GM12878 (cell line): Measurements from ENCODE around the gene PPOX. TPM values are rescaled to one million over a fixed set of nuclear protein-coding genes. Genes with fewer than 3 reads are reported as not detected.

Experiments used
- CHD2 ChIP-seq: IDR thresholded peaks from 2 replicates; pipeline ENCODE4 v1.6.1; 2011; ENCODE audit warnings: low read depth, low read length, improper control_type of control experiment, borderline replicate concordance
- CREB1 ChIP-seq: IDR thresholded peaks from 2 replicates; pipeline ENCODE4 v1.6.1; 2012; ENCODE audit warnings: low read depth, mild to moderate bottlenecking, inconsistent platforms
- E2F4 ChIP-seq: IDR thresholded peaks from 2 replicates; pipeline ENCODE4 v1.6.1; 2012; ENCODE audit warnings: low read depth, low read length, improper control_type of control experiment
- ESRRA ChIP-seq: IDR thresholded peaks from 2 replicates; pipeline ENCODE4 v1.6.1; 2012; ENCODE audit warnings: mild to moderate bottlenecking, low read length, improper control_type of control experiment
- EZH2 ChIP-seq: IDR thresholded peaks from 2 replicates; pipeline ENCODE4 v1.6.1; 2012; ENCODE audit warnings: low read depth, mild to moderate bottlenecking, control low read depth, inconsistent platforms, low read length, borderline replicate concordance; ENCODE audit not compliant: control insufficient read depth
- GABPA ChIP-seq: IDR thresholded peaks from 2 replicates; pipeline ENCODE4 v1.6.1; 2014; ENCODE audit warnings: antibody characterized with exemption, low read depth, mild to moderate bottlenecking, inconsistent platforms
- HSF1 ChIP-seq: fragments of 150-350 bp; IDR thresholded peaks from 2 replicates; pipeline ENCODE4 v1.6.1; 2014; ENCODE audit warnings: mild to moderate bottlenecking, low read depth, low read length
- IKZF2 ChIP-seq, 2 experiments: fragments of 450-650 bp; IDR thresholded peaks; 2 replicates each; pipeline ENCODE4 v1.6.1; 2017; ENCODE audit warnings: mild to moderate bottlenecking in 2 of 2, moderate library complexity in 2 of 2
- KLF5 ChIP-seq: fragments of 450-650 bp; IDR thresholded peaks from 2 replicates; pipeline ENCODE4 v1.6.1; 2014; ENCODE audit warnings: mild to moderate bottlenecking; ENCODE audit not compliant: partially characterized antibody
- MLLT1 ChIP-seq: fragments of 450-650 bp; IDR thresholded peaks from 2 replicates; pipeline ENCODE4 v1.6.1; 2016; ENCODE audit warnings: mild to moderate bottlenecking
- POLR2A ChIP-seq: IDR thresholded peaks from 2 replicates; pipeline ENCODE4 v1.6.1; 2011; ENCODE audit warnings: low read depth, mild to moderate bottlenecking, low read length
- POU2F2 ChIP-seq: IDR thresholded peaks from 3 replicates; pipeline ENCODE4 v1.6.1; 2011; ENCODE audit warnings: low read depth, mild to moderate bottlenecking, low read length, borderline replicate concordance
- RAD51 ChIP-seq: fragments of 450-650 bp; IDR thresholded peaks from 2 replicates; pipeline ENCODE4 v1.6.1; 2016; ENCODE audit warnings: moderate library complexity, mild to moderate bottlenecking, inconsistent platforms
- SMC3 ChIP-seq: IDR thresholded peaks from 2 replicates; pipeline ENCODE4 v1.6.1; 2011; ENCODE audit warnings: low read length, improper control_type of control experiment, borderline replicate concordance
- SUPT20H ChIP-seq: IDR thresholded peaks from 2 replicates; pipeline ENCODE4 v1.6.1; 2011; ENCODE audit warnings: low read depth, mild to moderate bottlenecking, low read length, moderate library complexity, borderline replicate concordance; ENCODE audit not compliant: control insufficient read depth
- ZBTB40 ChIP-seq: fragments of 450-650 bp; IDR thresholded peaks from 2 replicates; pipeline ENCODE4 v1.6.1; 2016; ENCODE audit warnings: mild to moderate bottlenecking, moderate library complexity, borderline replicate concordance
- ZNF274 ChIP-seq: IDR thresholded peaks from one replicate; pipeline ENCODE4 v1.8.0; 2011; ENCODE audit not compliant: insufficient read length, insufficient read depth
- ZNF622 ChIP-seq: fragments of 450-650 bp; IDR thresholded peaks from 2 replicates; pipeline ENCODE4 v1.6.1; 2017; ENCODE audit warnings: mild to moderate bottlenecking, inconsistent platforms
- polyA plus RNA-seq, 11 experiments: library from polyadenylated mRNA; depleted of rRNA in 4 of 11; unstranded in 6 of 11; stranded (reverse) in 5 of 11; fragments of >200 nt; fragmentation: Nextera tagmentation in 4 of 11; fragmentation: Illumina TruSeq in 1 of 11; extraction: Ambion mirVana in 4 of 11; extraction: Trizol in 1 of 11; gene quantifications; 1 replicate in 1 of 11; 2 replicates in 10 of 11; pipeline versions ENCODE4 v1.2.1 to v1.2.3, GENCODE V29; 2011 to 2016; ENCODE audit warnings: inconsistent platforms in 2 of 11, missing spikeins in 2 of 11, low read depth in 1 of 11
- total RNA-seq, 4 experiments: library from RNA; depleted of rRNA in 3 of 4; stranded (reverse); fragments of >200 nt in 3 of 4; fragmentation: Illumina TruSeq in 1 of 4; extraction: Trizol in 1 of 4; gene quantifications; 2 replicates each; pipeline versions ENCODE4 v1.2.1 to v1.2.3, GENCODE V29; 2013 to 2021
- TF ChIP-seq, protein P1 (sequence below): IDR thresholded peaks from 2 replicates; pipeline ENCODE4 v1.6.1; 2011; ENCODE audit warnings: low read depth, low read length, improper control_type of control experiment, borderline replicate concordance
- TF ChIP-seq, protein P2 (sequence below): fragments of 450-650 bp; IDR thresholded peaks from 2 replicates; pipeline ENCODE4 v1.6.1; 2017; ENCODE audit warnings: borderline replicate concordance

The PPOX gene
- total and polyA plus RNA-seq, 10 of the 15 experiments (the other 5 are each of a cell fraction or from before 2014, with no cell fraction given), result 8.9 to 31.5 (median 20.3) TPM

DNA sequence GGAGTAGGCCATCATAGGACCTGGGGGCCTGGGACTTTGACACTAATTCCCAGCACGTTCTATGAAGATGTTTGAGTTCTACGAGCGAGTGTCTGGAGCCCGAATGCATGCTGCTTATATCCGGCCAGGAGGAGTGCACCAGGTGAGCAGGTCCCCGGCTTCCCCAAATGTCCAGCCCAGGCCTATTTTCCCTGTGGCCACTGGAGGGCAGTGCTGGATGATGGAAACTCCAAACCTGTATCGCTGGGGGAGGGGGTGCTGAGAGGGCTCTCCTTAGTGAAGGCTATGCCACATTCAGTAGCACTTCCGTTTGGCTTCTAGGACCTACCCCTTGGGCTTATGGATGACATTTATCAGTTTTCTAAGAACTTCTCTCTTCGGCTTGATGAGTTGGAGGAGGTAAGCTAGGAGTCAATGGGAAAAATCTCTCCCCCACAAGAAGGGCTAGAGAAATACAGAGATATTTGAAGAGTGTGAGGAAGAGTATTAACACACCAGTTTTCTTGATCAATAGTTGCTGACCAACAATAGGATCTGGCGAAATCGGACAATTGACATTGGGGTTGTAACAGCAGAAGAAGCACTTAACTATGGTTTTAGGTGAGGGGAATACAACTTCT lies 43.7 kb downstream of the PPOX start (continued):
- TF ChIP-seq, protein P1, sequence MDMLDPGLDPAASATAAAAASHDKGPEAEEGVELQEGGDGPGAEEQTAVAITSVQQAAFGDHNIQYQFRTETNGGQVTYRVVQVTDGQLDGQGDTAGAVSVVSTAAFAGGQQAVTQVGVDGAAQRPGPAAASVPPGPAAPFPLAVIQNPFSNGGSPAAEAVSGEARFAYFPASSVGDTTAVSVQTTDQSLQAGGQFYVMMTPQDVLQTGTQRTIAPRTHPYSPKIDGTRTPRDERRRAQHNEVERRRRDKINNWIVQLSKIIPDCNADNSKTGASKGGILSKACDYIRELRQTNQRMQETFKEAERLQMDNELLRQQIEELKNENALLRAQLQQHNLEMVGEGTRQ, result no peak
- TF ChIP-seq E2F4 (no peak), ZBTB40 (no peak), POU2F2 (no peak; the same call in 2 of the 3 replicates), ZNF274 (no peak), CHD2 (peak; percentile 83), IKZF2 (IDR thresholded peaks at IDR 0.05) (no peak; a peak in 1 of 4 replicates), GABPA (peak; percentile 55; the same call in 1 of the 2 replicates), POLR2A (no peak), SUPT20H (no peak), SMC3 (peak; percentile 78; the same call in 1 of the 2 replicates), KLF5 (no peak), ZNF622 (no peak), ESRRA (no peak), CREB1 (no peak), MLLT1 (0 out of 2 replicates have a peak, but pooled peaks have one; percentile 20), HSF1 (no peak), RAD51 (no peak), EZH2 (no peak)
- TF ChIP-seq, protein P2, sequence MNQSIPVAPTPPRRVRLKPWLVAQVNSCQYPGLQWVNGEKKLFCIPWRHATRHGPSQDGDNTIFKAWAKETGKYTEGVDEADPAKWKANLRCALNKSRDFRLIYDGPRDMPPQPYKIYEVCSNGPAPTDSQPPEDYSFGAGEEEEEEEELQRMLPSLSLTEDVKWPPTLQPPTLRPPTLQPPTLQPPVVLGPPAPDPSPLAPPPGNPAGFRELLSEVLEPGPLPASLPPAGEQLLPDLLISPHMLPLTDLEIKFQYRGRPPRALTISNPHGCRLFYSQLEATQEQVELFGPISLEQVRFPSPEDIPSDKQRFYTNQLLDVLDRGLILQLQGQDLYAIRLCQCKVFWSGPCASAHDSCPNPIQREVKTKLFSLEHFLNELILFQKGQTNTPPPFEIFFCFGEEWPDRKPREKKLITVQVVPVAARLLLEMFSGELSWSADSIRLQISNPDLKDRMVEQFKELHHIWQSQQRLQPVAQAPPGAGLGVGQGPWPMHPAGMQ, result no peak
